Effector CD4-positive, alpha-beta T cell (primary cell): ENCODE measurements around the gene RECK.
"Not testable (repeated sequence)": the region's sequence is repeated elsewhere in the genome, so short reads cannot be mapped to it uniquely, and the experiment has no call there.

ENCODE experiments used
- DNase-seq: peaks from one replicate; pipeline ENCODE4 v3.0.0-alpha.2; 2020

Gene RECK

DNA sequence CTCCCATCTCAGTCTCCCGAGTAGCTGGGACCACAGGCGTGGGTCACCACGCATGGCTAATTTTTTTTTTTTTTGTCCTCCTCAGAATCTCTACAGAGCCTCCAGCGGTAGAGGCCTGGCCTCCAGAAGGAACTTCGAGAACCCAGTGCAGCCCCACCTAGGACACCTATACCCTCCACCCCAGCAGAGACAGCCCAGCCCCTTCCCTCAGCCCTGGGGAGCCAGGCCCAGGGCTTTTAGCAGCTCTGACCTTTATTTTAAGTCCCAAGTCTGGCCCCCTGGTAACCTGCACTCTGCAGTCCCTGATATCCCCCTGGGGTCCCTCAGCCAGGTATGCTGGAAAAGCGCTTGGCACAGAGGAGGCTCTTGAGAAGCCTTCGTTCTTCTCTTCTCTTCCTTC, 105.0 kb downstream of the RECK start:
- no peak for DNase-seq

DNA sequence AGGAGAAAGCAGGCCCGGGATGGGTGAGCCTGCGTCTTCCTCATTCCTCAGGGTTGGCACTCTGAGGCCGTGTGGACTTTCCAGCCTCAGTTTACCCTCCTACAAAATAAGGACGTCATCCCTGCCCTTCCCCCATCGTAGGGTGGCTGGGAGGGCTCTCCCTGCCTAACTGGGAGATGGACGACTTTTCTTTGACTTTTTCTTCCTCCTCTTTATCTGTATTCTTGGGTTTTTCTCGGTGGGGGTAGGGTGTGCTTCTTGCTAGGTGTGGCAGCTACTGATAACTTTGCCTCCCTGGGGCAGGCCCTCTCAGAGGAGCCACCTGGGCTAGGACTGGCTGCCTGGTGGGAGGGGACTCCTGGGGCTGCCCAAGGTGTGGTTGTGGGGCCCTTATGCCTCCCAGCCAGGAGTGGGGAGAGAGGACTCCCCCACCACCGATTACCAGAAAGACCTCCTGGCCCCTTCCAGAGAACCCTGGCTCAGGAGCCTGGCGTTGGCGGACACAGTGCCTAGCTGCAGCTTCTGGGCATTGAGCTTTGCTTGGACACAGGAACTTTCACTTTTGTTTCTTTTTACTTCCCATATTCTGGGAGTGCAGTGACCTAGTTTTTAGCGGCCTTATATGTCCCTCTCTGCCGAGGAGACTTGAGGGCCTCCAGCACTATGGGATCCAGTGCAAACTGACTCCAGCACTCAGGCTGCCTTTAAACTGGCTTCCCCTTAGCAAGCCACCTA, 106.0 kb downstream of the RECK start:
- no peak for DNase-seq

DNA sequence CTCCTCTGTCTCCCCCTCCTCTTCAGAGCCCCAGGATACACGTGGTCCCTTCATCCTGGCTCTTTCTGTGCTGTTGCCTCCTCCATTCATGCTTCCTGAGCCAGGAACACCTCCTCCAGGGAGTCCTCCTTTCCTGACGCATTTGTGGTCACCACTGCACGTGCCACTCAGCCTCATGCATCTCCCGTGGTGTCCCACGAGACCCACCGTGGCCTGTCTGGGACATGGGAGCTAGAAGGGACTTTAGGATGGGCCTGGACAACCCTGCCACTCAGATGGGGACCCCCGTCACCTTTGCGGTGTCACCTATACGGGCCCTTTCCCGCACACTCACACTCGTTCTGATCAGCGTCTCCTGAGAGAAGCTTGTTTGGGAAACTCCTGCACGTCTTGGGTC, 106.5 kb downstream of the RECK start:
- no peak for DNase-seq

DNA sequence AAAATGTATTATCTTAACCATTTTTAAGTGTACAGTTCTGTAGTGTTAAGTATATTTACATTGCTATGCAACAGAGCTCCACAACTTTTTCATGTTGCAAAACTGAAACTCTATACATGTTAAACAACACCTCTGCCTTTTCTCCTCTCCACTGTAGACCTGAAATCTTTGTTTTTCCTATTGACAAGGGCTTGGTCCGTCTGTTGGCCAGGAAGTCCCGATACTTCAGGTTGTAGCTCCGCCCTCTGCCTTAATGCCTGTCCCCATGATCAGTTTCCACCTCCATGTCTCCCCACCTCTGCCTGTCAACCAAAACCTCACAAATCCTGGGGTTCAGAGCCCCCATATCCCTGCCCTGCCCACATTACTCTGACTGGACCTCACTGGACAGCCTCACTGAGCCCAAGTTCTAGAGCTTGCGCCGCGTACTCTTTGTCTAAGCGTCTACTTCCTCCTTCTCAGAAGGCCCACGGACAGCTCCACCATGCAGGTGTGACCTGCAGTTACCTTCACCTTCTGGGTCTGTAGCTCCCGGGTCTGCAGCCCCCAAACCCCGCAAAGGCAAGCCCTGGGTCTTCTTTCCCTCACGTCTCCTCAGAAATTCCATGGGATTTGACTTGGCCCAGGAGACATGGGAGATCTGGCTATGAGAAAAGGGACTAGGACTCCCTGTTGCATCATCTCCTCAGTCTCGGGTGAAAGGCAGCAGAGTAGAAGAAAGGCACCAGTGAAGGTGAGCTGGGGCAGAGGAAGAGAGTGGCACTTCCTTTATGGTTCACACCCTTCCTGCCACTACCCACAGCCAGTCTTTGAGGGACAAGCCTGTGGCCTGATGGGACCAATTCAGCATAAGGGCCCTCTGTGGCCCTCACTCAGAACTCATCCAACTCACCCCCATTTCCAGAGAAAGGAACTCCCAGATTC, 107.9 kb downstream of the RECK start:
- DNase-seq, result no peak

DNA sequence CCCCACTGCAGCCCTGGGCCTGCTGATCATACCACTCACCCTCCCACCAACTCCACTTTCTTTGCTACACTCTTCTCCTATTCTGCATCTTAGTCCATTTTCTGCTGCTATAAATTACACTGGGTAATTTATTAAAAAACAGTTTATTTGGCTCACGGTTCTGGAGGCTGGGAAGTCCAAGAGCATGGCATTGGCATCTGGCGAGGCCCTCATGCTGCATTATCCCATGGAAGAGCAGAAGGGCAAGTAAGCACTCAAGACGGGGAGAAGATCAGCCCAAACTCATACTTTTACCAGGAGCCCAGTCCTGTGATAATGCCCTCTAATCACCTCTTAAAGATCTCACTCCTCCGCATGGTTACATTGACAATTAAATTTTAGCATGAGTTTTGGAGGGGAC, 109.3 kb downstream of the RECK start:
- no peak for DNase-seq

DNA sequence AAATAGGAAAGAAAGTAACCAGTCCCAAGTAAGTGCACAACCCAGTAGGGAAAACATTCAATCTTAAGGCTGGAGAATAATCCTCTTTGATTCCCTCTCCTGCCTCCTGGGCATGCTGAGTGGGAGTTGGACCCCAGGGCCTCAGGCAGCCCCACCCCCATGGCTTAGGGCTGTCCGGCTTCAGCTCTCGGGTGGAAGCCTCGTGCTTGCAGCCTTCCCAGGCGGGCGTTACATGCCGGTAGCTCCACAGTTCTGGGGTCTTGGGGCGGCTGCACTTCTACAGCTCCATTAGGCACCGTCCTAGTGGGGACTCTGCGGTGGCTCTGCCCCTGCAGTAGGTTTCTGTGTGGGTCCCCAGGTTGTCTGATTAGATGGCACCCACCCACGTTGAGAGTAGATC, 109.9 kb downstream of the RECK start:
- no peak for DNase-seq

DNA sequence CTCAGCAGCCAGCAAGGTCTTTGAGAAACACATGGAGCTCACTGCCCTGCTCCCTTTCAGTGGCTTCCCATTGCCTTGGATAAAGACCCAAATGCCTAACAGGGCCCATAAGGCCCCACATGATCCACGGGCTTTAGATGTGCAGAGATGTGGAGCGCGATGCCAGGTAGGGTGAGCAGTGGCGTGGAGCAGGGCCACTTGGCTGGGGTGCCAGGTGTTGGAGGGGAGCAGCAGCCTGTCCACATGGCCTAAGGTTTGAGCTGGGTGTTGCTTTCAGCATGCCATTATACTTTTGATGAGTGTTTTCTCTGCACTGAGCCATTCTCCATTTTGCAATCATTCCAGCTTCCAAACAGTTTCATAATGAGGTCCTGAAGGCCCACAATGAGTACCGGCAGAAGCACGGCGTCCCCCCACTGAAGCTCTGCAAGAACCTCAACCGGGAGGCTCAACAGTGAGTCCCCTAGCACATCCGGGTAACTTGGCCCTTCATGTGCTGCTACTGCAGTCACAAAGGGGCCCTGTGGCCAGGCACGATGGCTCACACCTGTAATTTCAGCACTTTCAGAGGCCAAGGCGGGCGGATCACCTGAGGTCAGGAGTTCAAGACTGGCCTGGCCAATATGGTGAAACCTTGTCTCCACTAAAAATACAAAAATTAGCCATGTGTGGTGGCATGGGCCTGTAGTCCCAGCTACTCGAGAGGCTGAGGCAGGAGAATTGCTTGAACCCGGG, 110.9 kb downstream of the RECK start:
- DNase-seq, result no peak

DNA sequence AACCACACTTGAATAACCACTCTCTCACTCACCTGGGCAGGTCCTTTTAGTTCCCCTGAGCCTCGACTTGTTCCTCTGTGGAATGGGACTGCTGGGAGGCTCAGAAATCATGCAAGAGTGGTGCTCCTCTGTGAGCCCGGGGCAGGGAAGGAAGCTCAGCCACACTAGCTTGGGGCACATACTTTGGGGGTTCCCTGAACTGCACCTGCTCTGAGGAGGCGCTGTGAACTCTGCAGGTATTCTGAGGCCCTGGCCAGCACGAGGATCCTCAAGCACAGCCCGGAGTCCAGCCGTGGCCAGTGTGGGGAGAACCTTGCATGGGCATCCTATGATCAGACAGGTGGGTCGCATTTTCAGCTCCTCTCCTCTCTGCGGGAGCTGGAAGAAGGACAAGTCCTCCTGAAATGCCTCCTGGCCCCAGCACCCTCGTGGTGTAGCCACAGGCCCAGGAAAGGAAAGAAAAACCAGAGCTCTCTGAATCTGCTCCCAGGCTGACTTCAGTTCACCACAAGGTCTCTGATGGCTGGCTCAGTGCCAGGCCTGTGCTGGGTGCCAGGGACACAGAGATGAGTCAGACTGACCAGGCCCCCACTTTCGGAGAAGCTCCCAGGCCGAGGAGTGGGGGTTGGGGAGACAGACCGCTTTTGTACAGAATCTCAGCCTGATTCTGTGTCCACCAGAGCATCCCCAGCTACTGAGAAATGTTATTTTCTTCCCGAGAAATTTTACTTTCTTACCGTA, 111.8 kb downstream of the RECK start:
- DNase-seq, result peak; percentile 58

DNA sequence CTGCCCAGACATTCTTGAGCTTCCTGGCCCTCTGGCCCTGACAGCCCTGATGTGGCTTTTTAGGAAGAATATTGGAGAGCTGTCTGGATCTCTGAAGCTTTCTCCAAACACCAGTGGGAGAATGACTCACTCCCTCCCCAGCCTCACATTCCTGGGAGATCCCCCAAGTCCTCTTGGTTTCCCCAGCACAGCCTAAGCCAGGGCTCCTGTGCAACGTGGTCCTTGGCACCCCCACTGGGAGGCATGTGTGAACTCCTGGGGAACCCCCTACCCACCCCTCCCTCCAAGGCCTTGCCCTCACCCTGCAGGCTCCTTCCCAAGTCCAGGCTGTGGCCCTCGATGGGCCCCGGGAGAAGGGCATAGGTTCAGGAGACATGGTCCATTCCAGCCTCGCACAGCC, 112.5 kb downstream of the RECK start:
- no peak for DNase-seq

DNA sequence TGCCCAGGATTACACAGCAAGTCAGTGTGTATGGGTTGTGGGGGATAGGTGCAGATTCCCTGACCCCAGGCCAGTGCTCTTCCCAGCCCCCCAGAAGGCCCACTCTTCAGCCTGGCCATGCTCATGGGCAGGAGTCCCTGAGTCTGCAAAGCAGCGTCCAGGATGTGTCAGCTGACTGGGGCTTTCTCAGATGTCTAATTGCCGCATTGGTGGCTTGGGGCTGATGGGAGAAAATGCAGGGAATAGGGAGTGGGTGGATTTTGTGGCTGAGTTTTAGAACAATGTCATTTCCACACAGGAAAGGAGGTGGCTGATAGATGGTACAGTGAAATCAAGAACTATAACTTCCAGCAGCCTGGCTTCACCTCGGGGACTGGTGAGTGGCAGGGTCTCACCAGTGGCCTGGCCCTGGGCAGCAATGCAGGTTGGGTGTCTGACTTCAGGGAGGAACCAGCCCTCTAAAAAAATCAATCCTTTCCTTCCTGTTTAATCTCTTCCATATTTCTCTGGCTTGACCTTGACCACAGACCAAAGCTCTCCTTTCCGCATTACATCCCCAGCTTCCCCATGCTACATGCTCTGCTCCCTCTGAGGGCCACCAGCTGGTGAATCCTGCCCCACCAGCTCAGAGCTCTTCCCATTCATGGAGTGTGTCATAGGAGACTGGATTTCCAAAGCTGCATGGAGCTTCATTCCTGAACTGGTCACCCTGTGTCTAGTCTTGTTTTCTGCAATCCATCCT, 114.0 kb downstream of the RECK start:
- no peak for DNase-seq

DNA sequence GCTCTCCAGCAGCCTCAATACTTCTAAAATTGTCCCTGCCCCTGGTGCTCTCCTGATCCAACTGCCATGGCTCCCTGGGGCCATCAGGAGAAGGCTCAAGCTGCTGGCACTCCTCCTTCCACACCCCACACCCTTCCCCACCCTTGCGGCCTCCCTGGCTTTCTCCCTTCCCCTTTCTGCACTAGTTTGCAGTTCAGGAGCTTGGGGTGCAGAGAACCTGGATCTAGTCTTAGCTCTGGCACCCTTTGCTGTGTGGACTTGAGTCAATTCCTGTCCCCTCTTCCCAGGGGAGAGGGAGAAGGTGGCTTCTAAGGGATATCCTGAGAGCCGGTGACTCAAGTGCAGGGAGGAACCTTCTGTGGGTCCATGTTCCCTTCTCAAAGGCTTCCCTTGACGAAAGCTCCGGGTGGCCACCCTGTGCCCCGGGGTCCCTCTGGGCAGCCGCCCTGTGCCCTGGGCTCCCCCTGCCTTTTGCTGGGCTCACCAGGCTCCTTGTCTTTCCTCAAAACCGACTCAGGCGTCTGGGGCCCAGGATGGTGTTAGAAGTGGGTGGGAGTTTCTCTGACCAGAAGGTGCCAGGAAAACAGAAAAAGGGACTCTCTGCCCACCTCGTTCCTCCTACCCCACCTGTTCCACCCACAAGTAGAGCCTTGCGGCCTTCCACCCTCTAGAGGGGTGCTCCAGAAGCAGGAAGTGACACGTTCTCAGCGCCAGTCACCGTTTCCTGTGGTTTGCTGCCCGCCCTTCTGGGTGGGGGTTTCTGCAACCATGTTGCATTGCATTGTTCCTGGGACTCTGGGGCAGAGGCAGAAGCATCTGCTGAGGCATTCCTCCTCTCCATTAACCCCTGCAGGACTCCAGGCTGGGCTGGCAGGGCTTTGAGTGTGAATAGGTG, 114.8 kb downstream of the RECK start:
- peak; percentile 85 for DNase-seq

DNA sequence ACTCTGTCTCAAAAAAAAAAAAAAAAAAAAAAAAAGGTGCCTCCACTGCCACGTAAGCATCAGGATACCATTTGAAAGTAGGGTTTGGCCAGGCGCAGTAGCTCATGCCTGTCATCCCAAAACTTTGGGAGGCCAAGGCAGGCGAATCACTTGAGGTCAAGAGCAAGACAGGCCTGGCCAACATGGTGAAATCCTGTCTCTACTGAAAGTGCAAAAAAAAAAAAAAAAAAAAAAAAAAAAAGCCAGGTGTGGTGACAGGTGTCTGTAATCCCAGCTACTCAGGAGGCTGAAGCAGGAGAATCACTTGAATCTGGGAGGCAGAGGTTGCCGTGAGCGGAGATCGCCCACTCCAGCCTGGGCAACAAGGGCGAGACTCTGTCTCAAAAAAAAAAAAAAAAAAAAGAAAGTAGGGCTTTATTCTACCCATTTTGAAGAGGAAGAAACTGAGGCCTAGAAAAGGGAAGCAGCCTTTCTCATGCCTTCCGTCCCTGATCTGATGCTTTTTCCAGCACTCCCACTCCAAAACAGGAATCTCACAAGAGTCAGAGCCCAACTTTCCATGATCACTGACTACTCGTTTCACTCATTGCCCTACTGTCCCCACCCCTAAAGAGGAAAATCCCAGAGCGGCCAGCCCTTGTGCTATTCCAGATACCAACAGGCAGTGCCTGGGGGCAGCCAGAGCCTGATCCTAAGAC, 116.2 kb downstream of the RECK start:
- no peak for DNase-seq

DNA sequence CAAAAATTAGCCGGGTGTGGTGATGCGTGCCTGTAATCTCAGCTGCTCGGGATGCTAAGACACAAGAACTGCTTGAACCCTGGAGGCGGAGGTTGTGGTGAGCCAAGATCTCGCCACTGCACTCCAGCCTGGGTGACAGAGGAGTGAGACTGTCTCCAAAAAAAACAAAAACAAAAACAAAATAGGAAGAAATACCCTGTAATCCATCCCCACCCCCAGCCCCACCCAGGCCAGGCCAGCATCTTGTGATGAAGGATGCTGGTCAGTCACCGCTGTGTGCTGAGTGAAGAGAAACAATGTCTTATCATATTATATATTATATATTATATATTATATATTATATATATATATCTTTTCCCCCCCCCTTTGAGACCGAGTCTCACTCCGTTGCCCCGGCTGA, 117.0 kb downstream of the RECK start:
- no peak for DNase-seq

DNA sequence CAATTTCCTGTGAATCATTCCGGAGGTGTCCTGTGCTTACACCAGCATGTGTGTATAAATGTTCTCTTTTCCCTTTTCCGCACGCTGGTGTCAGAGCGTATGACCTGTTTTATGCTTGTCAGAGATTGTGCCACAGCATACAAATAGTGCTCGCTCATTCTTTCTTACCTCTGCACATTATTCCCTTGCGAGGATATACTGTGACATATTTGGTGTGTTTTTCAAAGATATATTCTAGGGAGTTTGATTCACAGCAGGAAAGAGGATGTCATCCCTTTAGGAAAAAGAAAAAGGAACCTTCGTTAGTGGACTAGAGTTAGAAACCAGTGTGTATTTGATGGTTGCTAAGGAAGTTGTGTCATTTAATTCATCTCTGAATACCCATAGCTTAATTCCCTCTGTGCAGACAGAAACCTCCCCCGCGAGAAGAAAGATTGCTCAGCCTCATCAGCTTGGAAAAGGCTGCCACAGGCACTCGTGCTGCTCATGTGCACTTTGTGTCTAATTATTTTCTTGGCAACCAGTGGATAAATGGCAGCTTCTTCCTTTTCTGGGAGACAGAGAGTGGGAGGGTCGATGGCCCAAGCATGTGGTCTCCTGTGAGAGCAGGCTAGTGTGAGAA, 117.7 kb downstream of the RECK start:
- no peak for DNase-seq

DNA sequence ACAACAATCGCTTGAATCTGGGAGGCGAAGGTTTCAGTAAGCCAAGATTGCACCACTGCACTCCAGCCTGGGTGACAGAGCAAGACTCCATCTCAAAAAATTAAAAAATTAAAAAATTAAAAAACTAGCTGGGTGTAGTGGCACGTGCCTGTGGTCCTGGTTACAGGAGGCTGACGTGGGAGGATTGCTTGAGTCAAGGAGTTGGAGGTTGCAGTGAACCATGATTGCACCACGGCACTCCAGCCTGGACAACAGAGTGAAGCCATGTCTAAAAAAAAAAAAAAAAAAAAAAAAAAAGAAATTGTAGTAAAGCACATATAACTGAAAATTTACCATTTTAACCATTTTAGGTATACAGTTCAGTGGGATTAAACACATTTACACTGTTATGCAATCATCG, 119.4 kb downstream of the RECK start:
- DNase-seq, result no peak

DNA sequence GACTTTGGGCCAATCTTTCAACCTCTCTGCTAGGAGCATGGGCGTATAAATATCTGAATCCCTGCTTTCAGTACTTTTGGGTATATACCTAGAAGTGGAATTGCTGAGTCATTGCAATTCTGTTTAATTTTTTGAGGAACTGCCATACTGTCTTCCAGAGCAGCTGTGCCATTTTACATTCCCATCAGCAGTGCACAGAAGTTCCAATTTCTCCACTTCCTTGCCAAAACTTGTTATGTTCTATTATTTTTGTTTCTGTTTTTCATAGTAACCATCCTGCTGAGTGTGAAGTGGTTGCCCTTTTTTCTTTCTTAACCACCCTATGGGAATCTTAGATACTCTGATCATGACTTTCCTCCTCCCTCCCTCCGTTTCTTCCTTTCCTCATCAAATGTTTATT, 121.4 kb downstream of the RECK start:
- no peak for DNase-seq

DNA sequence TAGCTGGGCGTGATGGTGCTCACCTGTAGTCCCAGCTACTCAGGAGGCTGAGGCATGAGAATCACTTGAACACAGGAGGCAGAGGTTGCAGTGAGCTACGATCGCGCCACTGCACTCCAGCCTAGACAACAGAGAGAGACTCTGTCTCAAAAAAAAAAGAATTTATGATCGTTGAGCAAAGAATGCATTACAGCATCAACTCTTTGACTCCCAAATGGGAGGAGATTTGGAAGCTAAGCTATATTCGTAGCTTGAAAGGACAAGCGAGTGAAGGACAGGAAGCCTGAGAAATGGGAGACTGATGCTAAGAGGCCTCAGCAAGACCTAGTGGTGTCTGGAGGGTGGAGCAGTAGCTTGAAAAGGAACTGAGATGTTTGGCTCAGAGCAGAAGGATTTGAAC, 122.2 kb downstream of the RECK start:
- DNase-seq, result no peak

DNA sequence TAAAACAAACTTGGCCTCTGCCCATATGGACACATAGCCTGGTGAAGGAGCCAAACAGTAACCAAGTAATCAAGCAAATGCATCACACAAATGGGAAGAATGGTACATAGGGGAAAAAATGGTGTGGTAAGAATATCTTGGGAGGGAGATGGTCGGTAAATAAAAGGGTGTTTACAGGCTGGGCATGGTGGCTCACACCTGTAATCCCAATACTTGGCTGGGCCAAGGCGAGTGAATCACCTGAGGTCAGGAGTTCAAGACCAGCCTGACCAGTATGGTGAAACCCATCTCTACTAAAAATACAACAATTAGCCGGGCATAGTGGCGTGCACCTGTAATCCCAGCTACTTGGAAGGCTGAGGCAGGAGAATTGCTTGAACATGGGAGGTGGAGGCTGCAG, 122.8 kb downstream of the RECK start:
- not testable (repeated sequence) for DNase-seq

DNA sequence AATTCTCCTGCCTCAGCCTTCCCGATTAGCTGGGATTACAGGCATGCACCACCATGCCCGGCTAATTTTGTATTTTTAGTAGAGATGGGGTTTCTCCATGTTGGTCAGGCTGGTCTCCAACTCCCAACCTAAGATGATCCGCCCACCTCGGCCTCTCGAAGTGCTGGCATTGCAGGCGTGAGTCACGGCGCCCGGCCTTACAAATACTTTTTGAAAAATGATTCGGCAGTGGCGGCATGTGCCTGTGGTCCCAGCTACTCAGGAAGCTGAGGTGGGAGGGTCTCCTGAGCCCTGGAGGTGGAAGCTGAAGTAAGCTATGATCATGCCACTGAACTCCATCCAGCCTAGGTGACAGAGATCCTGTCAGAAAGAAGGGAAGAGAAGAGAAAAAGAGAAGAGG, 123.4 kb downstream of the RECK start:
- DNase-seq, result not testable (repeated sequence)

DNA sequence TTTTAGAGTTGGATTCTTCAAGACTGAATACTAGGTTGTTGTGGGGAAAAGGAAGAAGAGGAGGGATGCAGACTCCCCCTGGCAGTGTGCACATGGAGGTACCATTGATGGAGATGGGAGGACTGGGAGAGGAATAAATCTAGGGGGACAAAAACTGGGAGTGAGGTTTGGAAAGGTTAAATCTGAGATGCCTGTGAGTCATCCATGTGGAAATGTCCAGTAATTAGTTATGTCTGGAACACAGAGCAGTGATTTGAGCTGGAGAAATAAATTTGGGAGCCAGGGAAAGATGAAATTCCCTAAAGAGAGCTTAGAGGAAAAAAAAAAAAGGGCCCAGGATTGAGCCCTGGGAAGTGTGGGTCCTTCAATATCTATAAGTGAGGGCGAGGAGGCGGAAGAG, 124.5 kb downstream of the RECK start:
- no peak for DNase-seq
